ENCODE measurements around the gene HPSE.
"Not testable (repeated sequence)": the region's sequence is repeated elsewhere in the genome, so short reads cannot be mapped to it uniquely, and the experiment has no call there.

HPSE gene

GRCh38 chr4:83281307-83281706 lies 53.3 kb downstream of the HPSE start:
- no peak for DNase-seq

- no peak for DNase-seq
Observed at GRCh38 chr4:83276299-83277040, 58.2 kb downstream of the HPSE start.

GRCh38 chr4:83273926-83274325 lies 60.7 kb downstream of the HPSE start:
- not testable (repeated sequence) for DNase-seq

GRCh38 chr4:83272900-83273299 lies 61.7 kb downstream of the HPSE start:
- no peak for DNase-seq

- no peak for DNase-seq
Observed at GRCh38 chr4:83269256-83269655, 65.4 kb downstream of the HPSE start.

- DNase-seq: no peak
Observed at GRCh38 chr4:83268491-83268890, 66.2 kb downstream of the HPSE start.

- DNase-seq: no peak
Observed at GRCh38 chr4:83267830-83268475, 66.7 kb downstream of the HPSE start.

GRCh38 chr4:83267121-83267829 lies 67.4 kb downstream of the HPSE start:
- no peak for DNase-seq

GRCh38 chr4:83266689-83267088 lies 68.0 kb downstream of the HPSE start:
- DNase-seq: no peak

GRCh38 chr4:83263106-83263505 lies 71.5 kb downstream of the HPSE start:
- DNase-seq: no peak

- no peak for DNase-seq
Observed at GRCh38 chr4:83262682-83263081, 72.0 kb downstream of the HPSE start.

GRCh38 chr4:83261307-83261706 lies 73.3 kb downstream of the HPSE start:
- DNase-seq: no peak

GRCh38 chr4:83259586-83259985 lies 75.1 kb downstream of the HPSE start:
- no peak for DNase-seq

GRCh38 chr4:83258461-83258860 lies 76.2 kb downstream of the HPSE start:
- no peak for DNase-seq

- DNase-seq: no peak
Observed at GRCh38 chr4:83257811-83258210, 76.8 kb downstream of the HPSE start.

- no peak for DNase-seq
Observed at GRCh38 chr4:83255584-83255983, 79.1 kb downstream of the HPSE start.

- peak; percentile 74 for DNase-seq
Observed at GRCh38 chr4:83252782-83253405, 81.8 kb downstream of the HPSE start.

- no peak for DNase-seq
Observed at GRCh38 chr4:83251447-83251830, 83.2 kb downstream of the HPSE start.

- DNase-seq: no peak
Observed at GRCh38 chr4:83250687-83251446, 83.8 kb downstream of the HPSE start.

- no peak for DNase-seq
Observed at GRCh38 chr4:83248486-83248885, 86.2 kb downstream of the HPSE start.

GRCh38 chr4:83247415-83248357 lies 87.0 kb downstream of the HPSE start:
- no peak for DNase-seq
